Activated CD4-positive, alpha-beta T cell treated with anti-CD3 and anti-CD28 coated beads for 36 hours (primary cell): ENCODE results near the gene GRID1. TPM values are rescaled to one million over a fixed set of nuclear protein-coding genes. Genes with fewer than 3 reads are reported as not detected.

Experiments
- ATAC-seq: fragments of 200-7000 bp; cut with Tn5 transposase; one replicate; pipeline ENCODE4 v1.10.0; 2021; ENCODE audit warnings: mild to moderate bottlenecking, moderate library complexity
- CTCF ChIA-PET: fragments of 350-600 bp; sonication (Branson Sonifier 250); formaldehyde crosslinking; loops from one replicate; lab custom pipeline; 2021; ENCODE audit warnings: antibody characterized with exemption; lab: Charles Lee
- POLR2A ChIA-PET: fragments of 350-600 bp; sonication (Branson Sonifier 250); formaldehyde crosslinking; loops from one replicate; lab custom pipeline; 2021; ENCODE audit warnings: antibody characterized with exemption, inconsistent platforms; lab: Charles Lee
- DNase-seq: peaks from one replicate; pipeline ENCODE4 v3.0.0-alpha.2; 2020
- H3K27ac Mint-ChIP-seq: one replicate; pipeline ENCODE4 v1.8.0; 2021; ENCODE audit warnings: mixed read lengths
- H3K27me3 Mint-ChIP-seq: one replicate; pipeline ENCODE4 v1.8.0; 2021; ENCODE audit warnings: mixed read lengths
- H3K36me3 Mint-ChIP-seq: one replicate; pipeline ENCODE4 v1.8.0; 2021; ENCODE audit warnings: low read depth, mixed read lengths
- H3K4me1 Mint-ChIP-seq: one replicate; pipeline ENCODE4 v1.8.0; 2021; ENCODE audit warnings: mixed read lengths
- H3K4me3 Mint-ChIP-seq: one replicate; pipeline ENCODE4 v1.8.0; 2021; ENCODE audit warnings: mild to moderate bottlenecking, moderate library complexity, mixed read lengths
- H3K9me3 Mint-ChIP-seq: one replicate; pipeline ENCODE4 v1.8.0; 2021; ENCODE audit warnings: low read depth, mixed read lengths
- intact Hi-C, 2 experiments: fragments of 100-400 bp; cut with DNase I in 1 of 2; cut with micrococcal nuclease in 1 of 2; formaldehyde crosslinking; loops; one replicate each; pipeline versions ENCODE4 v1.14.2 to v1.15.1; 2022 to 2024; cut with DNase I, micrococcal nuclease
- total RNA-seq, 2 experiments: library from RNA; stranded (reverse); gene quantifications; one replicate each; pipeline ENCODE4 v1.2.3, GENCODE V29; 2021

Gene GRID1
- total RNA-seq, 2 experiments from 2014 or later = not detected

DNA sequence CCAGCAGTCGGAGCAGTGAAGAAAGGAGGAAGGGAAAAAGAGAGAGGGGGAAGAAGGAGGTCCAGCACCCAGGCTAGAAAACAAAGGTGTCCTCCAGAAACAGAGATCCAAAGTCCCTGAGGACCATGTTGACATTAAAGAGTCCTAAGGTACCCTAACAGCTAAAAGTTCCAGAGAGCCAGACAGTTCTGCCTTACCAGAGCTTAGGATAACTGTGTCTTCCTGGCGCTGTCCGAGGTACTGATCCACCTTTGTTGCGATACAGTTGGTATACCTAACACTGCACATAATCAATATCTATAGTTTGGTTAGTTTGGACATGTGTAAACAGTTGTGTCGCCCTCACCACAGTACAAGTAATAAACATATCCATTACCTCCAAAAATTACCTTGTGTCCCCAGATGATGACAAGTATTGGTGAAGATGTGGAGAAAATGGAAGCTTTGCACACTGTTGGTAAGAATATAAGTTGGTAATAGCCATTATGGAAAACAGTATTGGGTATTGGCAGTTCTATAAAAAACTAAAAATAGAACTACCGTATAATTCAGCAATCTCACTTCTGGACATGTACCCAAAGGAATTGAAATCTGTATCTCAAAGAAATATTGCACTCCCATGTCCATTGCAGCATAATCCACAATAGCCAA lies 59.8 kb downstream of the GRID1 start:
- H3K27me3 Mint-ChIP-seq = peaks cover 8% of the 10 kb centered on the region
- H3K4me3 Mint-ChIP-seq = no peak overlapping the region
- POLR2A ChIA-PET = no interaction called here
- DNase-seq (peak; percentile 57), ATAC-seq (no peak)
- no peaks in the 10 kb centered on the region for H3K36me3 Mint-ChIP-seq
- no peaks in the 10 kb centered on the region for H3K4me1 Mint-ChIP-seq
- CTCF ChIA-PET = no interaction called here
- no peak overlapping the region for H3K27ac Mint-ChIP-seq
- H3K9me3 Mint-ChIP-seq = no peaks in the 10 kb centered on the region
- intact Hi-C loops = no loop called here

DNA sequence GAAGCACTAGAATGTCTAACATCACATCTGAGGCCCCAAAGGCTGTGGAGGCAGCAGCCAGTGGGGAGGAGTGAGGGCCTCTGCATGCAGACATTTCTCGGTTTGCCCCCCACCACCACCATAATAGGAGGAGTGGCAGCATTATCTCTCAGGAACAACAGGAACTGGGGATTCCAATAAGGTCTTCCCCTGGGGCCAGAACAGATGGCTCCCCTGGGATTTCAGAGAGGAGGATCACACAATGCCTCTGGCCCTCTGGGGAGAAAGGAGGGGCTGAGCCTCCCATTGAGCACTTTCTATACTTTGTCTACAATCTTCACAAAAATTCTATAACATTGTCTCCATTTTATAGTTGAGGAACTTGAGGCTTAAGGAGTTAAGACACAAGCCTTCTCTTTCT lies 61.1 kb downstream of the GRID1 start:
- DNase-seq = no peak
- H3K9me3 Mint-ChIP-seq = no peaks in the 10 kb centered on the region

DNA sequence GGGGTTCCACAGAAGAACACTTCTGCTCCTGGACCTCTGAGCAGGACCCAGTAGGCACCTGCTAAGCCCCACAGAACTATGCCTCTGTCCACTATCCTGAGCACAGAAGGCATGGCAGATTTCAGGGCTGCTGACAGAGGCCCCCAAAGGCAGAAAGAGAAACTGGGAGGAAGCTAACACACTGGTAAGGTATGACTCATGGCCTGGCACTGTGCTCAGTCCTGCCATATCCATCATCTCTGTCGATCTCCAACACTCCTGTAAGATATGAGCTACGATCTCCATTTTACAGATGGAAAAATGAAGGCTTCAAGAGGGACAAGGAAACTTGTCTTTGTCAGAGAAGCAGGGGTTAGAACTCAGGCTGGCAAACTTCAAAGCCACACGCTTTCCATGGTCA lies 62.2 kb downstream of the GRID1 start:
- H3K9me3 Mint-ChIP-seq = no peaks in the 10 kb centered on the region
- ATAC-seq (no peak), DNase-seq (no peak)
- intact Hi-C loops = no loop called here
- ChIA-PET POLR2A (no interaction called here), CTCF (no interaction called here)
- no peaks in the 10 kb centered on the region for H3K36me3 Mint-ChIP-seq
- H3K27me3 Mint-ChIP-seq = peaks cover 5% of the 10 kb centered on the region
- no peak overlapping the region for H3K4me3 Mint-ChIP-seq
- H3K27ac Mint-ChIP-seq = no peak overlapping the region
- H3K4me1 Mint-ChIP-seq = no peaks in the 10 kb centered on the region

More for the DNA sequence above, 61.1 kb downstream of the GRID1 start:
- no peaks in the 10 kb centered on the region for H3K4me1 Mint-ChIP-seq
- H3K27ac Mint-ChIP-seq = no peak overlapping the region
- H3K4me3 Mint-ChIP-seq = no peak overlapping the region
- H3K27me3 Mint-ChIP-seq = peaks cover 8% of the 10 kb centered on the region
- no peaks in the 10 kb centered on the region for H3K36me3 Mint-ChIP-seq
- CTCF ChIA-PET = no interaction called here
- ATAC-seq = no peak
- POLR2A ChIA-PET = no interaction called here
- intact Hi-C loops = no loop called here

DNA sequence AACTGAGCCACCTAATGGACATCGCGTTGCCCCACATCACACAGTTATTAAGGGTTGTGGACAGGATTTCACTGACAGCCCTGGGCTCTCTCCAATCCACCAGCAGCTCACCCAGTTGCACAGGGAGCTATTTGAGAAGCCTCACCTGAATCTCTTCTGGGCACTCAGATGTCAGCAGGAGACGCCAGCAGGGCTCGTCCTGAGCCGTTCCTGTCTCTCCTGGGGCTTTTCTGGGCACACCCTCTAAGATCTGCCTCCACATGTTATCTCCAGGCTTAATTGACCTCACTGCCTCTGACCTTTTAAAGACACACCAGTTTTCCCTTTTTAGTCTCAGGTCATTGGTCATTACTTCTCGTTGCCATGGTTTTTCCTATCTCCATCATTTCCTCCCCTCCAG lies 63.0 kb downstream of the GRID1 start:
- DNase-seq (no peak), ATAC-seq (no peak)
- no peaks in the 10 kb centered on the region for H3K9me3 Mint-ChIP-seq
- no peak overlapping the region for H3K4me3 Mint-ChIP-seq
- H3K27me3 Mint-ChIP-seq = peaks cover 5% of the 10 kb centered on the region
- ChIA-PET POLR2A (no interaction called here), CTCF (no interaction called here)
- H3K36me3 Mint-ChIP-seq = no peaks in the 10 kb centered on the region
- H3K27ac Mint-ChIP-seq = no peak overlapping the region
- intact Hi-C loops = no loop called here
- H3K4me1 Mint-ChIP-seq = no peaks in the 10 kb centered on the region

DNA sequence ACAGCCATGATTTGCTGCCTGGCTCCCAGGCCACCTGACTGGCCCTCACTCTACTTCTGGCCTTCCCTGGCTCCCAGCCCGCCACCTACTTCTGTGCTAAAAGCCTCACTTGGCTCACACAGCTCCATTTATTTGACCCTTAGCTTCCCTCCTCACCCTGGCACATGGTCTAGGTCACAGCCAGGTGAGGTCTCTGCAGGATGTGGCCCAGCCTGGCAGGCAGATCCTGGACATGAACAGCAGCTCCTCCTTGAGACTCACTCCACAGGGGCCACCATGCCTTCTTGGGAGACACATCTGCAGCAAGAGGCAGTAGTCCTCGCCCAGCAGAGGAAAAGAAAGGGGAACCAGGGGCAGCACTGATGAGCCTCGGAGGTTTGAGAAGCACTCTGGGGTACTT lies 64.6 kb downstream of the GRID1 start:
- H3K9me3 Mint-ChIP-seq = no peaks in the 10 kb centered on the region
- ChIA-PET CTCF (no interaction called here), POLR2A (no interaction called here)
- ATAC-seq = no peak
- no peak overlapping the region for H3K27ac Mint-ChIP-seq
- intact Hi-C loops = no loop called here
- no peak overlapping the region for H3K4me3 Mint-ChIP-seq
- DNase-seq = no peak
- H3K36me3 Mint-ChIP-seq = no peaks in the 10 kb centered on the region
- H3K4me1 Mint-ChIP-seq = no peaks in the 10 kb centered on the region
- H3K27me3 Mint-ChIP-seq = peaks cover 5% of the 10 kb centered on the region

DNA sequence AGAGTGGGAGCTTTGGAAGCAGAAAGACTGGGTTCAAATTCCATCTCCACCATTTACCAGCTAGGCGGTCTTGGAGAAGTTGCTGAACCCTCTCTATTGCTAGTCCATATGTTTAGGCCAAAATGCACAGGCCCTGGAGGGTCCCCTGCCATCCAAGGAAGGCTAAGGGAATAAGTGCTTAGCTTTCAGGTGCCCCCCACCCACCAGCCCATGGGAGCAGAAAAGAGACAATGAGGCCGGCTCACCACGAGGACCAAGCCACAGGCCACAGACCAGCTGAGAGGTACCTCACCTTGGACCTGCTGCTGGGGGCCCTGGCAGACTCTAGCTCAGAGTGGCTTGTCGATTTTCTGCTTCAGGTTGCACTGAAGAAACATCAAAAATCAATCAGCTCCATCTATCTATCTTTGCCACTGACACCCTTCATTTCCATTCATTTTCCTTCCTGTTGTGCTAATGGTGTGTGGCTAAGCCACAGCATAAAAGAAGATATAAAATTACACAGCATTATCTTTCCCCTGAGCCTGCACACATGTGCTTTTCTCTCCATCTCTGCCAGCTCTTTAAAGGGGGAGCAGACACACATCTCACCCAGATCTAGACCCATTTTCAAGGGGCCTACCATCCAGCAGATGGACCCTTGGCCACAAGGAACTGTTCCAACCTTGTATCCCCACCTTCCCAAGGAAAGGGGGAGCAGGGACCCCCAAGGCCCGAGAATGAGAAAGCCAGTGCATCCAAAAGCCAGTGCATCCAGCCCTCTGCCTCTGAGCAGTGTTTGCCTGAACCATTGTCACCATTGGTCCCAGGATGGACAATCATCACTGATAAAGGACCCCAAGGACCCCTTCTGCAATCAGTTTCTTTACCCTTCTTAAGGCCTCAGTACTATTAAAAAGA lies 65.4 kb downstream of the GRID1 start:
- no peaks in the 10 kb centered on the region for H3K4me1 Mint-ChIP-seq
- ChIA-PET CTCF (interaction anchor here (0.6 kb wide), 1 partner anchor 656 kb away, joined by 3 read pairs; the partner anchor contains the start of gene MMRN2), POLR2A (no interaction called here)
- no peak overlapping the region for H3K27ac Mint-ChIP-seq
- ATAC-seq = no peak
- no peak for DNase-seq
- intact Hi-C loops = no loop called here
- no peak overlapping the region for H3K4me3 Mint-ChIP-seq
- peaks cover 5% of the 10 kb centered on the region for H3K27me3 Mint-ChIP-seq
- H3K36me3 Mint-ChIP-seq = no peaks in the 10 kb centered on the region
- H3K9me3 Mint-ChIP-seq = no peaks in the 10 kb centered on the region

DNA sequence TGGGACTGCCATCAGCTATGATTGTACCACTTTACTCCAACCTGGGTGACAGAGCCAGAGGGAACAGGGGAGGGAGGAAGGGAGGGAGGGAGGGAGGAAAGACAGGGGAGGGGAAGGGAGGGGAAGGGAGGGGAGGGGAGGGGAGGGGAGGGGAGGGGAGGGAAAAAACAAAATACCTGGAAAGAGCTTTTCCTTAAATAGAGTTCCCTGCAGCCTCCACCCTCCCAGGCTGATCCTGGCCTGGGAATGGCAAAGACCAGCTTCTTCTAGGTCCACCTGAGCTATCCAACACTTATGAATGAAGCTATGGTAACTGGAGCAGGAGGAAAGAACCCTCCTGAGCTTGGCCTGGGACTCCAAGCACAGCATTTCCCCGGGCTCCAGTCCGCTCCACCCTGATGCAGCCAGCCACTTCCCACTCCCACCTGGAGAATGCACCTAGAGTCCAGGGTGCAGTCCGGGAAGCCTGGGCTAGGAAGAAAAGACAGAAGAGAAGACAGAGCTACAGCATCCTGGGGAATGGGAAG lies 66.1 kb downstream of the GRID1 start:
- no peaks in the 10 kb centered on the region for H3K36me3 Mint-ChIP-seq
- CTCF ChIA-PET = interaction anchor here (0.6 kb wide), 1 partner anchor 657 kb away, joined by 3 read pairs; the partner anchor contains the start of gene MMRN2
- no peak for ATAC-seq
- no peak overlapping the region for H3K4me3 Mint-ChIP-seq
- no peak overlapping the region for H3K27ac Mint-ChIP-seq
- intact Hi-C loops = no loop called here
- no peak for DNase-seq
- peaks cover 5% of the 10 kb centered on the region for H3K27me3 Mint-ChIP-seq
- no peaks in the 10 kb centered on the region for H3K9me3 Mint-ChIP-seq
- POLR2A ChIA-PET = no interaction called here
- no peaks in the 10 kb centered on the region for H3K4me1 Mint-ChIP-seq

DNA sequence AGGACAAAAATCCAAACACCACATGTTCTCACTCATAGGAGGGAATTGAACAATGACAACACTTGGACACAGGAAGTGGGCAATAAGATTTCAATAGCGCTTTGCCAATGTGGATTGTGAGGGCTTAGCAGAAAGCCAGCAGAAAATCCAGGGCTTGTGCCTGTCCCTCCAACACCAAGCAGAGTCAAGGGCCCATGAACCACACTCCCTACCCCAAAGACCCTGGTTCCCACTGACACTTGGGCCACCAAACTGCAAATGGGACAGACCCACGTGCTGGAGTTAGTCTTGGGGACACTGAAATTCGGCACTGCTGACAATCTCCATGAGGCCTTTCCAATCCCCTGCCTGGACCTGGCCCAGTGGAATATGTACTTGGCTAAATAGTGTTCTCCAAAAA lies 67.0 kb downstream of the GRID1 start:
- Mint-ChIP-seq H3K27me3 (peaks cover 8% of the 10 kb centered on the region), H3K27ac (no peak overlapping the region), H3K36me3 (no peaks in the 10 kb centered on the region), H3K9me3 (no peaks in the 10 kb centered on the region), H3K4me3 (no peak overlapping the region), H3K4me1 (no peaks in the 10 kb centered on the region)
- DNase-seq = no peak
- ChIA-PET CTCF (no interaction called here), POLR2A (no interaction called here)
- intact Hi-C loops = no loop called here
- no peak for ATAC-seq

DNA sequence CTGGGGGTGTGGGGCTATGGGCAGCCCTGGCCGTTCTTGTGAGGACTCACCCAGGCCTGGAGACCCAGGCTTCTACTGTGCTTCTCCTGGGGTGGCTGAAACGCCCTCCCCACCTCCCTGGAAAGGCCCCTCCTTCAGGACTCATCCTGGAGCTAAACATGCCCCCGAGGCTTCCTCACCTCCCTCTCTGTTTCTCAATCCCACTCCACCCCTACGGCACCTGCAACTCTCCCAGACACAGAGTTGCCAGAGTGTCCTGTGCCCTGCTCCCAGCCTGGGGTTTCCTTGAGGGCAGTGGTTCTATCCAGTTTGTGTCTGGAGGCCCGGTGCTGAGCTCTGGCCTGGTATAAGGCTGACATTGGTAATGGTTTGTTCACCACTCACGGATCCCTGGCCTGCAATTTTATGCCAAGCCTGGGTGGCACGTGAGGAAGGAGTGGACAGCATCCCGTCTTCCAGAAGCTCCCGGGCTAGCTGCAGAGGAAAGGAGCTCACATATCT lies 68.0 kb downstream of the GRID1 start:
- Mint-ChIP-seq H3K4me1 (no peaks in the 10 kb centered on the region), H3K9me3 (no peaks in the 10 kb centered on the region), H3K27me3 (peaks cover 5% of the 10 kb centered on the region), H3K36me3 (no peaks in the 10 kb centered on the region), H3K4me3 (no peak overlapping the region), H3K27ac (no peak overlapping the region)
- ChIA-PET POLR2A (no interaction called here), CTCF (interaction anchor here (0.6 kb wide), 1 partner anchor 119 kb away, joined by 3 read pairs; no protein-coding TSS in a partner anchor)
- no peak for DNase-seq
- intact Hi-C loops = no loop called here
- ATAC-seq = no peak

DNA sequence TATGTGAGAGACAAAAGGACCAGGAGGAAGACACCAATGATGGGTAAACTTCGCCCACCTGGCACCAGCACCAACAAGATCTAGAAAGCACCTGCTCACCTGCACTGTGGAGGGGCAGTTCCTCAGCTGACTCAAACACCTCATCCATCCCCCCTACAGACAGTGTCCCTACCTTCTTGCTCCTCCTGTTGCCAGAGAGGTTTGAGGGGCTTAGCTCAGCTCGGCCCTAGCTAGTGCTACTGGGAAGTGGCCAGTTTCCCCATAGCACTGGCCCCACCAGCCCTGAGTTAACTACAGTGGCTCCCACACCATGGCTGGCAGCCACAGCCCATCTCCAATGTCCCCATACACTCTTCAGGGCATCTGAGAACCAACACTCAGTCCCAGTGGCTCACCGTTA lies 70.8 kb downstream of the GRID1 start:
- H3K27me3 Mint-ChIP-seq = peaks cover 3% of the 10 kb centered on the region
- ATAC-seq (no peak), DNase-seq (no peak)
- H3K4me1 Mint-ChIP-seq = no peaks in the 10 kb centered on the region
- ChIA-PET CTCF (no interaction called here), POLR2A (no interaction called here)
- H3K4me3 Mint-ChIP-seq = no peak overlapping the region
- H3K27ac Mint-ChIP-seq = no peak overlapping the region
- no peaks in the 10 kb centered on the region for H3K9me3 Mint-ChIP-seq
- intact Hi-C loops = no loop called here
- no peaks in the 10 kb centered on the region for H3K36me3 Mint-ChIP-seq

DNA sequence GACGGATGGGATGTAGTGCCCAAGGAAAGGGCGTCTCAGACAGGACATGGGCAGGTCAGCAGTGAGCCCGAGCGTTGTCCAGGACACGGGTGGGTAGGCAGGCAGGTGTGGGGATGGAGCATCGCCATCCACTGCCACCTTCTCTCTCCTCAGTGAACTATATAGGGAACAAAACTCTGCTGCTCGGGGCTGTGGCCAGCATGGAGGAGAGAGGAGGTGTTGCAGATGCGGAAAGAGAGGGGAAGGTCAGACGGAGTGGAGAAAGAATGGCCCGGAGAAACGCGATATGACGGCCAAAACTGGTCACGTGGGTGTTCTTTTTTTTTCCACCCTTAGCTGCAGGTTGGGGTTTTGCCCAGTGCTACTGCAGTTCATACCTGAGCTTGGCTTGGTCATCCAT lies 71.2 kb downstream of the GRID1 start:
- Mint-ChIP-seq H3K27ac (no peak overlapping the region), H3K4me1 (no peaks in the 10 kb centered on the region), H3K4me3 (no peak overlapping the region), H3K36me3 (no peaks in the 10 kb centered on the region), H3K9me3 (no peaks in the 10 kb centered on the region), H3K27me3 (peaks cover 3% of the 10 kb centered on the region)
- ChIA-PET POLR2A (no interaction called here), CTCF (no interaction called here)
- intact Hi-C loops = no loop called here
- no peak for DNase-seq
- no peak for ATAC-seq
